Kidney epithelial cell (primary cell): ENCODE data around the gene MPIG6B. TPM values are rescaled to one million over a fixed set of nuclear protein-coding genes. Genes with fewer than 3 reads are reported as not detected.

ENCODE experiments used
- DNase-seq: peaks from one replicate; pipeline ENCODE4 v3.0.0-alpha.2; 2010; ENCODE audit warnings: low read depth
- H3K27me3 ChIP-seq: 2 replicates; pipeline ENCODE4 v1.6.0; 2011; ENCODE audit warnings: low read length; ENCODE audit not compliant: control insufficient read depth, insufficient read depth
- H3K36me3 ChIP-seq: 2 replicates; pipeline ENCODE4 v1.5.1; 2011; ENCODE audit warnings: low read length; ENCODE audit not compliant: control insufficient read depth, insufficient read depth
- H3K4me3 ChIP-seq: 2 replicates; pipeline ENCODE4 v1.5.1; 2011; ENCODE audit warnings: low read depth, mild to moderate bottlenecking, control low read depth, low read length
- total RNA-seq: library from RNA; depleted of rRNA; stranded (reverse); fragments of >200 nt; gene quantifications from 2 replicates; pipeline ENCODE4 v1.2.3, GENCODE V29; 2015
- TF ChIP-seq, protein P1 (sequence below): IDR thresholded peaks from 2 replicates; pipeline ENCODE4 v1.5.1; 2011; ENCODE audit warnings: mild to moderate bottlenecking, moderate library complexity, low read length, control low read depth, inconsistent platforms; ENCODE audit not compliant: insufficient read depth, poor library complexity, severe bottlenecking

MPIG6B gene
- total RNA-seq, 1 donor from 2014 or later = 0.29 TPM

DNA sequence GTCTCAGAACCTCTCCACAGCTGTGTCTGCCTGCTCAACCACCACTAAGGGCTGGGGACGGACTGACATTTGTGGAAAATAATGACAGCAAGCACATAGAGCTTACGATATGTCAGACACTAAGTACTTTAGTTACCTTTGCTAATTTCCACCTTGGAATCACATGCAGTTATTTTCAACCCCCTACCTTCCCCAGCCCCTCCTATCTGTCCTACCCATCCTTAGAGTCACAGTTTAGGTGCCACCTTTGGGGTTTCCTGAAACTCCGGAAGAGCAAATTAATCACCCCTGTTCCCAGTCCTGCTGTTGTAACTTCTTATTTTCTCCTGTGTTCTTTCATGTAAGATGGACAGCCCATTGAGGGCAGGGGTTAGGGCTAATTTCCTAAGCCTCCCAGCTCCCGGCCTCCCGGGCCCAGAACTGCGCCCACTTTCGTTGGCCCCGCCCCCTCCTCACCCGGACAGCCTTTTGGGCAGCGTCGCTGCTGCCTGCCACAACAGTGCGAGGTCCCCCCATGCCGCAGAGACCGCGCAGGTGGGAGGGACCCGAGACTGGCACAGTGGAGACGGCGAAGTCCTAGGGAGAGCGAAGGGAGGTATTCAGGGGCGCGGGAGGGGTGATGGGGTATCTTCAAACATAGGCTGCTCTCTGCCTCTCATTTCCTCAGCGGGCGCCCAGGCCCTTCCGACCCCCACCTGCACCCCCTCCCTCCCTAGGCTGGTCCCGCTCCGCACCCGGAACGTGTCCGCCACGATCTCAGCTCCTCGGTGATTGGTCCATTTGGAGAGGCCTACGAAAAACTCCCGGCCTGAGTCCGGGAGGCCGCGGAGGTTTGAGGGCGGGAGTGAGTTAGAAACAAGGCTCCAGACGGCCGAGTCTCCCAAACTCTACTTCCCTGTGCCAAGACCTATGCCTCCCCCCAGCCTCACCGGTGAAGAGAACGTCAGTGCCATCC lies 4.8 kb downstream of the MPIG6B start:
- no peak for DNase-seq
- Histone ChIP-seq H3K4me3 (peak overlapping the region; percentile 89), H3K36me3 (peaks cover 1% of the 10 kb centered on the region), H3K27me3 (no peaks in the 10 kb centered on the region)
- TF ChIP-seq, protein P1, sequence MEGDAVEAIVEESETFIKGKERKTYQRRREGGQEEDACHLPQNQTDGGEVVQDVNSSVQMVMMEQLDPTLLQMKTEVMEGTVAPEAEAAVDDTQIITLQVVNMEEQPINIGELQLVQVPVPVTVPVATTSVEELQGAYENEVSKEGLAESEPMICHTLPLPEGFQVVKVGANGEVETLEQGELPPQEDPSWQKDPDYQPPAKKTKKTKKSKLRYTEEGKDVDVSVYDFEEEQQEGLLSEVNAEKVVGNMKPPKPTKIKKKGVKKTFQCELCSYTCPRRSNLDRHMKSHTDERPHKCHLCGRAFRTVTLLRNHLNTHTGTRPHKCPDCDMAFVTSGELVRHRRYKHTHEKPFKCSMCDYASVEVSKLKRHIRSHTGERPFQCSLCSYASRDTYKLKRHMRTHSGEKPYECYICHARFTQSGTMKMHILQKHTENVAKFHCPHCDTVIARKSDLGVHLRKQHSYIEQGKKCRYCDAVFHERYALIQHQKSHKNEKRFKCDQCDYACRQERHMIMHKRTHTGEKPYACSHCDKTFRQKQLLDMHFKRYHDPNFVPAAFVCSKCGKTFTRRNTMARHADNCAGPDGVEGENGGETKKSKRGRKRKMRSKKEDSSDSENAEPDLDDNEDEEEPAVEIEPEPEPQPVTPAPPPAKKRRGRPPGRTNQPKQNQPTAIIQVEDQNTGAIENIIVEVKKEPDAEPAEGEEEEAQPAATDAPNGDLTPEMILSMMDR = no peak

DNA sequence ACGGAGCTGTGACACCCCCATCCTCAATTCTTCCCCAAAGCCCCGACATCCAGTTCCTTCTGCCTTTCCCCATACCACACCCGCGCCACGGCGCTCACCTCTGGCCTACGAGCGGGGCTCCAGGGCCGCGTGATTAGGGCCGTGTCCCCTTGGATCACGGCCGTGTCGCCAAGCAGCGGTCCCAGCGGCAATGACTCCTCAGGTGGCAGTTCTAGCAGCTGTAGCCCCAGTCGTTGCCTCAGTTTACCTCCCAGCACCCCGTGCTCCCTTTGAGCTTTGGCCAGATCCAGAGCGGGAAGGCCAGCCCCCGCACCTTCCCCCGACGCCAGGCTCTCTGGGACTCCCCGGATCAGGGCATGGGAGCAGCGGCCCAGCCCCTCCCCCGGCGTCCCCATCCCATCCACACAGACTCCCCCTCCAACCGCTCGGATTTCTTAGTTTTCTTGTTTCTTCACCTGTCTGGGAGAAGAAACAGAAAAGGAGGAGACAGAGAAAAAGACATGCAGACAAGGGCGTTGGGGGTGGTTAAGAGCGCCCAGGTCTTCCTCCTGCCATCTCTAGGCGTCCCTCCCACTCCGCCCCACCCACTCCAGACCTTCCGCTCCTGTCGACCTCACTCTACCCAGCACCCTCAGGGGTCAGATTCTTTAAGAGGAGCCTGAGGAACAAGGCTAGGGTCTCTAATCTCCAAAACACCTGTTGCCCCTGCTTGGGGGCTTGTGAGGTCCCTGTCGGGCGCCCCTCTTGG lies 5.8 kb downstream of the MPIG6B start, which contains the start of gene DDAH2:
TSS of gene DDAH2 (minus strand) at position 533 of the 748 bp plus-strand sequence. CDS start at position 395, 138 bp downstream.
- no peaks in the 10 kb centered on the region for H3K27me3 ChIP-seq

DNA sequence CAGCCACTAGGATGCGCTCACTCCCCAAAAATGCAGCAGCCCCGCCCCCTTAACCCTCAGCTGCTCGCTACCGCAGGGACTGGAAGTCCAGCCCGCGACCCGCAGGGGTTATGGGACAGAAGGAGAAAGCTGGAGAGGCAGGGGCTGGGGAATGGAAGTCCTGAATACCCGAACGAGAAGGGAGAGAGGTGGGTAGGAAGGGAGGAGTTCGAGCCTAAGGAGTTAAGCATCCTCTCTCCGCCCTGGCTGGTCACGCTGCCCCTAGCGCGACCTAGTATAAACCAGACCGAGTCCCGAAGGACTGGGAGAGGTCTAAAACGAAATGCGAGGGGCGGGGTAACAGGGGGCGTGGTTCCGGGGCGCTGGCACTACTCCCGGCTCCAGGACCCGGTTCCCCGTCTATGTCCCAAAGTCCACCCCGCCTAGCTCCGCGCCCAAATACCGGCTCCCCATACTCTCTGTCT lies 6.4 kb downstream of the MPIG6B start:
- TF ChIP-seq, protein P1 = peak; percentile 75
- peak; percentile 52 for DNase-seq
- Histone ChIP-seq H3K4me3 (peak overlapping the region; percentile 89), H3K27me3 (no peaks in the 10 kb centered on the region), H3K36me3 (peaks cover 1% of the 10 kb centered on the region)

More for the DNA sequence above, 5.8 kb downstream of the MPIG6B start, which contains the start of gene DDAH2:
- Histone ChIP-seq H3K4me3 (peak within 1 kb of the TSS; percentile 89), H3K36me3 (peaks cover 1% of the 10 kb centered on the region)
- TF ChIP-seq, protein P1 = no peak
- DNase-seq = no peak

DNA sequence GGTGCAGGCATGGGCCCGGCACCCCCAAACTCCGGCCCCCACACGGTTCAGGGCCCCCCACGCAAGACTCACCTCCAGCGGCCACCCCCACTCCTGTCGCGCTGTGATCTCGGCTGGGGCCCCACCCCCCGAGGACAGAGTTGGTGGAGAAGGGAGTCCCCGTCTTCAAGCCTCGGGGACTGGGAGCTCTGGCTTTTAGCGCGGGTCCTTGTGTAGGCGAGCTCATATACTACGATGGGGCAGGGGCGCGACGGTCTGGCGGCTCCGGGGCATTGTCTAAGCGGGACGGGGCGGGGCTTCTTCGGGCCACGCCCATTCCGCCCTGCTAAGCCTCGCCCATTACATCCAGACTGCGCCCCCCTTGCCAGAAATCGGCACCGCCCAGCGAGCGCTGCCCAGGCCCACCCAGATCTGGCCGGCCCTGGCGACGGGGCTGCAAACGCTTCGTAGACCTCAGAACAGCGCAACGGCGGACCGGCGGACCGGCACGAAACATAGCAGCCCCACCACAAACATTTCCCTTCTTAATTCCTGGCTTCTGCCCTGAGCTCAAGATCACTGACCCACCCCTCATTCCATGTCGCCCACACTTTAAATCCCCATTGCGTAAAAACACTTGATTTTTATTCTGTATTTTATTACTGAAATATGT lies 6.9 kb downstream of the MPIG6B start:
- Histone ChIP-seq H3K36me3 (peaks cover 1% of the 10 kb centered on the region), H3K27me3 (no peaks in the 10 kb centered on the region), H3K4me3 (peak overlapping the region; percentile 89)
- DNase-seq = no peak
- TF ChIP-seq, protein P1 = no peak

DNA sequence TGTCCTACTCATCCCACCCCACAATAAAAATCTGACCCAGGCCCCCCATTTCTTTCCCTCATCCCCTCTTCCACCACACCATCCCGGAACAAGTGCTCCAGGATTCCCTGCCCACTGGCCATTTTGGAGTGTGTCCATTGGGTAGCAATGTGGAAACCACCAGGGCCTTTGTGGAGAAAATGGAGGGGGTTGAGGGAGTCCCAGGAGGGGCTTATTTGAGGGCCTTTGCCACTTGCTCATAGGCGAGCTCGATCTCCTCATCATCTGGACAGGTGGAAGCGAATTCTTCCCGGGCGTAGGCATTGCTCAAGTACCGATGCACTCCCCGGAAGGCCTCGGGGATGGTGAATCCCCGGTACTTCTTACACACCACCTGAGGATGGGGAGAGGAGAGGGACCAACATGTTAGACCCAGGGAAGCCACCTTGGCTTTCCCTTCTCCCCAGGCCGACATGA lies 7.5 kb downstream of the MPIG6B start:
- H3K36me3 ChIP-seq = peaks cover 1% of the 10 kb centered on the region
- TF ChIP-seq, protein P1 = no peak
- no peak for DNase-seq
- H3K27me3 ChIP-seq = no peaks in the 10 kb centered on the region
- H3K4me3 ChIP-seq = no peak overlapping the region
